CD14-positive monocyte (primary cell): ENCODE measurements around the gene HSPA12B. TPM values are rescaled to one million over a fixed set of nuclear protein-coding genes. Genes with fewer than 3 reads are reported as not detected.

ENCODE experiments used
- DNase-seq, 3 donors: peaks; one replicate each; pipeline ENCODE4 v3.0.0-alpha.2; 2011 to 2022
- H2AFZ ChIP-seq: 2 replicates; pipeline ENCODE4 v1.6.0; 2012; ENCODE audit warnings: mild to moderate bottlenecking, low read depth, low read length, inconsistent platforms; ENCODE audit not compliant: insufficient read depth, poor library complexity, severe bottlenecking
- H3K27ac ChIP-seq, 2 donors: 1 replicate in 1 of 2; 2 replicates in 1 of 2; pipeline ENCODE4 v1.5.1; 2012 to 2013; ENCODE audit warnings: low read length in 2 of 2, control low read depth in 1 of 2, inconsistent platforms in 1 of 2, low read depth in 1 of 2, mild to moderate bottlenecking in 1 of 2
- H3K27me3 ChIP-seq, 2 donors: one replicate each; pipeline versions ENCODE4 v1.6.0 to v1.6.1; 2011 to 2013; ENCODE audit warnings: low read length in 2 of 2; ENCODE audit not compliant: control insufficient read depth in 2 of 2, insufficient read depth in 2 of 2
- H3K36me3 ChIP-seq, 2 donors: replicated peaks in 1 of 2; 1 replicate in 1 of 2; 2 replicates in 1 of 2; pipeline versions ENCODE4 v1.5.1 to v1.6.1; 2012 to 2013; ENCODE audit warnings: low read length in 2 of 2, control low read depth in 1 of 2, inconsistent platforms in 1 of 2, mild to moderate bottlenecking in 1 of 2; ENCODE audit not compliant: insufficient read depth in 2 of 2, control insufficient read depth in 1 of 2
- H3K4me1 ChIP-seq, 2 donors: 1 replicate in 1 of 2; 2 replicates in 1 of 2; pipeline versions ENCODE4 v1.5.1 to v1.6.1; 2012 to 2013; ENCODE audit warnings: low read length in 2 of 2, control low read depth in 1 of 2, inconsistent platforms in 1 of 2, mild to moderate bottlenecking in 1 of 2, moderate library complexity in 1 of 2; ENCODE audit not compliant: insufficient read depth in 2 of 2, control insufficient read depth in 1 of 2
- H3K4me2 ChIP-seq: replicated peaks from 2 replicates; pipeline ENCODE3; 2012; ENCODE audit warnings: low read length, moderate library complexity, mild to moderate bottlenecking; ENCODE audit not compliant: poor library complexity, severe bottlenecking; ENCODE audit errors: extremely low read depth
- H3K4me3 ChIP-seq, 3 experiments: fragments of 200-600 bp in 1 of 3; sonication (generic) in 1 of 3; replicated peaks in 1 of 3; 1 replicate in 2 of 3; 2 replicates in 1 of 3; pipeline ENCODE4 v1.5.1; 2011 to 2013; ENCODE audit warnings: low read length in 3 of 3, mild to moderate bottlenecking in 3 of 3, control low read depth in 2 of 3, low read depth in 2 of 3, inconsistent platforms in 1 of 3, moderate library complexity in 1 of 3
- H3K79me2 ChIP-seq: 2 replicates; pipeline ENCODE4 v1.6.0; 2012; ENCODE audit warnings: mild to moderate bottlenecking, control low read depth, inconsistent platforms, low read length, moderate library complexity; ENCODE audit not compliant: insufficient read depth
- H3K9ac ChIP-seq: 2 replicates; pipeline ENCODE4 v1.6.0; 2017; ENCODE audit warnings: low read length, mild to moderate bottlenecking; ENCODE audit not compliant: insufficient read depth, poor library complexity, severe bottlenecking
- H3K9me3 ChIP-seq, 2 donors: replicated peaks in 1 of 2; 1 replicate in 1 of 2; 2 replicates in 1 of 2; pipeline versions ENCODE4 v1.5.1 to v1.6.1; 2012 to 2013; ENCODE audit warnings: low read length in 2 of 2, control low read depth in 1 of 2; ENCODE audit not compliant: control insufficient read depth in 1 of 2, insufficient read depth in 1 of 2
- H4K20me1 ChIP-seq: 2 replicates; pipeline ENCODE4 v1.6.0; 2012; ENCODE audit warnings: mild to moderate bottlenecking, low read length, control low read depth, moderate library complexity; ENCODE audit not compliant: insufficient read depth
- H3K27ac Mint-ChIP-seq, 7 donors: one replicate each; pipeline ENCODE4 v1.8.0; 2020; ENCODE audit warnings: mild to moderate bottlenecking in 7 of 7, mixed read lengths in 7 of 7, moderate library complexity in 6 of 7, inconsistent platforms in 2 of 7
- H3K27me3 Mint-ChIP-seq, 3 donors: one replicate each; pipeline ENCODE4 v1.8.0; 2021 to 2022; ENCODE audit warnings: low read depth in 3 of 3, mild to moderate bottlenecking in 3 of 3, mixed read lengths in 3 of 3, moderate library complexity in 3 of 3, inconsistent platforms in 1 of 3
- H3K36me3 Mint-ChIP-seq, 2 donors: one replicate each; pipeline ENCODE4 v1.8.0; 2020; ENCODE audit warnings: mixed read lengths in 2 of 2, inconsistent platforms in 1 of 2, mild to moderate bottlenecking in 1 of 2
- H3K4me1 Mint-ChIP-seq: one replicate; pipeline ENCODE4 v1.8.0; 2020; ENCODE audit warnings: mild to moderate bottlenecking, mixed read lengths
- H3K4me3 Mint-ChIP-seq, 2 donors: one replicate each; pipeline ENCODE4 v1.8.0; 2020; ENCODE audit warnings: mild to moderate bottlenecking in 2 of 2, mixed read lengths in 2 of 2, moderate library complexity in 1 of 2
- H3K9me3 Mint-ChIP-seq, 7 donors: one replicate each; pipeline ENCODE4 v1.8.0; 2020 to 2022; ENCODE audit warnings: mixed read lengths in 7 of 7, mild to moderate bottlenecking in 6 of 7, moderate library complexity in 6 of 7, inconsistent platforms in 2 of 7
- CTCF ChIP-seq: fragments of 200-600 bp; IDR thresholded peaks from one replicate; pipeline ENCODE4 v1.8.0; 2022; ENCODE audit warnings: antibody characterized with exemption, mild to moderate bottlenecking
- WGBS: methylation state at CpG from one replicate; pipeline ENCODE4 v1.1.5; 2013; ENCODE audit warnings: missing lambda C conversion rate; ENCODE audit not compliant: insufficient coverage; 5-methylcytosine and 5-hydroxymethylcytosine counted together
- intact Hi-C, 2 donors: fragments of 100-400 bp; cut with micrococcal nuclease; formaldehyde crosslinking; loops; one replicate each; pipeline versions ENCODE4 v1.15.0 to v1.15.1; 2023
- polyA plus RNA-seq, 3 donors: library from polyadenylated mRNA; depleted of rRNA in 1 of 3; unstranded in 2 of 3; stranded (reverse) in 1 of 3; fragments of 300-500 nt in 2 of 3; fragments of >200 nt in 1 of 3; fragmentation: Illumina TruSeq in 2 of 3; gene quantifications; 1 replicate in 2 of 3; 2 replicates in 1 of 3; pipeline ENCODE4 v1.2.3, GENCODE V29; 2012 to 2021

Gene HSPA12B
- polyA plus RNA-seq, 3 donors, result not detected

GRCh38 chr20:3781153-3781910 is 48.8 kb downstream of the HSPA12B start, which contains the start of gene SPEF1:
SPEF1 (minus strand) TSS chr20:3781448; CDS start chr20:3781287, 161 bp downstream.
- peaks cover 9 to 17% of the 10 kb centered on the region in 2 donors for H3K36me3 Mint-ChIP-seq
- H3K36me3 ChIP-seq, result peaks cover 4 to 7% of the 10 kb centered on the region in 2 donors
- peaks cover 3 to 10% of the 10 kb centered on the region in 2 donors for H3K9me3 ChIP-seq
- no peak within 1 kb of the TSS for H2AFZ ChIP-seq
- H3K9me3 Mint-ChIP-seq, result peaks cover 0 to 9% (median 3%) of the 10 kb centered on the region in 7 donors
- H3K27me3 Mint-ChIP-seq, result peaks cover 27 to 37% (median 28%) of the 10 kb centered on the region in 3 donors
- H3K4me1 ChIP-seq, result peaks cover 46 to 62% of the 10 kb centered on the region in 2 donors
- H3K4me1 Mint-ChIP-seq, result peaks cover 61% of the 10 kb centered on the region
- peak within 1 kb of the TSS in 2 of 3 experiments; percentile 9 to 67 for H3K4me3 ChIP-seq
- H3K4me3 Mint-ChIP-seq, result peak within 1 kb of the TSS; percentile 54 to 67
- no peak within 1 kb of the TSS for H3K9ac ChIP-seq
- 4% methylated on average over 23 of the region's 28 CpGs for WGBS
- peak within 1 kb of the TSS in 1 of 2 donors; percentile 7 for H3K27ac ChIP-seq
- TF ChIP-seq CTCF, result no peak
- peak; percentile 79 to 87 (median 85) for DNase-seq
- intact Hi-C loops, result loop anchor here in 1 of 2 donors (10.0 kb wide), 1 partner anchor 63 kb away; the partner anchor contains the start of gene MAVS
- H3K27me3 ChIP-seq, result peaks cover 17 to 23% of the 10 kb centered on the region in 2 donors
- peaks cover 55% of the 10 kb centered on the region for H4K20me1 ChIP-seq
- peak within 1 kb of the TSS in 6 of 7 donors; percentile 17 to 87 (median 73) for H3K27ac Mint-ChIP-seq
- H3K79me2 ChIP-seq, result peaks cover 29% of the 10 kb centered on the region
- H3K4me2 ChIP-seq, result peak within 1 kb of the TSS; percentile 86

GRCh38 chr20:3782597-3782996 is 50.1 kb downstream of the HSPA12B start:
- peak overlapping the region in 1 of 7 donors; percentile 5 for H3K27ac Mint-ChIP-seq
- DNase-seq, result peak in 1 of 3 donors; percentile 2
- H3K9ac ChIP-seq, result no peak overlapping the region
- H3K9me3 ChIP-seq, result peaks cover 3 to 10% of the 10 kb centered on the region in 2 donors
- intact Hi-C loops, result loop anchor here in 1 of 2 donors (10.0 kb wide), 1 partner anchor 62 kb away; the partner anchor contains the start of gene MAVS
- no peak overlapping the region for H3K4me3 Mint-ChIP-seq
- peaks cover 56% of the 10 kb centered on the region for H3K4me1 Mint-ChIP-seq
- peaks cover 48 to 64% of the 10 kb centered on the region in 2 donors for H3K4me1 ChIP-seq
- peaks cover 22 to 31% (median 27%) of the 10 kb centered on the region in 3 donors for H3K27me3 Mint-ChIP-seq
- H3K27ac ChIP-seq, result no peak overlapping the region
- H3K27me3 ChIP-seq, result peaks cover 17 to 23% of the 10 kb centered on the region in 2 donors
- H2AFZ ChIP-seq, result no peak overlapping the region
- peaks cover 55% of the 10 kb centered on the region for H4K20me1 ChIP-seq
- H3K4me2 ChIP-seq, result no peak overlapping the region
- H3K36me3 ChIP-seq, result peaks cover 4 to 7% of the 10 kb centered on the region in 2 donors
- no peak for TF ChIP-seq CTCF
- peaks cover 29% of the 10 kb centered on the region for H3K79me2 ChIP-seq
- peaks cover 9 to 17% of the 10 kb centered on the region in 2 donors for H3K36me3 Mint-ChIP-seq
- H3K9me3 Mint-ChIP-seq, result peaks cover 0 to 4% (median 3%) of the 10 kb centered on the region in 7 donors
- H3K4me3 ChIP-seq, result no peak overlapping the region
- WGBS, result 77% methylated on average over 4 of the region's 6 CpGs
